ENCODE measurements around the gene LRRC14B.
"Not testable (repeated sequence)": the region's sequence is repeated elsewhere in the genome, so short reads cannot be mapped to it uniquely, and the experiment has no call there.

Gene LRRC14B

GRCh38 chr5:228886-229285 is 37.6 kb downstream of the LRRC14B start:
- Histone ChIP-seq H3K36me3 (peaks cover 98% of the 10 kb centered on the region), H3K4me1 (ENCODE audit: control insufficient read depth in 1 of 2, insufficient read depth in 1 of 2, low read depth in 1 of 2, low read length in 1 of 2) (no peaks in the 10 kb centered on the region), H3K9me3 (no peaks in the 10 kb centered on the region), H3K4me3 (ENCODE audit: low read depth in 1 of 2, low read length in 1 of 2) (no peak overlapping the region), H3K27ac (no peak overlapping the region), H3K27me3 (no peaks in the 10 kb centered on the region)
- TF ChIP-seq CTCF (IDR thresholded peaks at IDR 0.05) = no peak

DNA sequence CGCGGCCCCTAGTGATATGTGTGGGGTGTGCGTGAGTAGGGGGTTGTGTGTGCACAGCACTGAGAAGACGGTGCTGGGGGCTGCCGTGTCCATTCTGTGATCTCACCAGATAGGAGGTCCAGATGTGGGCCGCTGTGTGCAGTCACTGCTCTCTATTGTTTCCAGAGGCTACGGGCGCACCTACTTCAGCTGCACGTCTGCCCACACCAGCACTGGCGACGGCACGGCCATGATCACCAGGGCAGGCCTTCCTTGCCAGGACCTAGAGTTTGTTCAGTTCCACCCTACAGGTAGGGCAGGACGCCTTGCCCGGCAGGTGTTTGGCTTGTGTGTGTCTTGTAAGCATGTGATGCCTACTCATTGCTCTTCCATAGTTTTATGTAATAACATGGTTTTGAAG is 39.4 kb downstream of the LRRC14B start:
- Histone ChIP-seq H3K9me3 (no peaks in the 10 kb centered on the region), H3K27me3 (no peaks in the 10 kb centered on the region), H3K36me3 (peaks cover 96% of the 10 kb centered on the region), H3K4me1 (ENCODE audit: control insufficient read depth in 1 of 2, insufficient read depth in 1 of 2, low read depth in 1 of 2, low read length in 1 of 2) (no peaks in the 10 kb centered on the region), H3K4me3 (ENCODE audit: low read depth in 1 of 2, low read length in 1 of 2) (no peak overlapping the region), H3K27ac (no peak overlapping the region)
- TF ChIP-seq CTCF (IDR thresholded peaks at IDR 0.05) = no peak

DNA sequence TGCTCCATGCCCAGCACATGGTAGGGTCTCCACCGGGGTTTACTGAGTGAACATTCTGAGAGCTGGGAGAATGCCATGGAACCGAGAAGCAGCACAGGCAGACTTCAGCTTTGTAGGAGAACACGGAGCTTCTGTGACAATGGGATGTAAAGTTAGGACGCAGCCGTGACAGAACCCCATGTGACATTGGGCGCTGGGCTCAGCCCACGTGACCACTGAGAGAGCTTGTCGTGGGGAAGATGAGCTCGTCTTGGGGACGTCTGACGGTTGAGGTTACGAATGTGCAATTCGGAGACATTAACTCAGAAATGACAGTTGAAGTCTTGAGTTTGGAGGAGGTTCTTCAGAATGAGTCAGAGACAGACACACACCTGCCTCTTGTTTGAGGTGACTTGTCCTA is 40.4 kb downstream of the LRRC14B start:
- Histone ChIP-seq H3K27ac (no peak overlapping the region), H3K27me3 (no peaks in the 10 kb centered on the region), H3K4me3 (ENCODE audit: low read depth in 1 of 2, low read length in 1 of 2) (no peak overlapping the region), H3K9me3 (no peaks in the 10 kb centered on the region), H3K36me3 (peaks cover 95% of the 10 kb centered on the region), H3K4me1 (ENCODE audit: control insufficient read depth in 1 of 2, insufficient read depth in 1 of 2, low read depth in 1 of 2, low read length in 1 of 2) (no peaks in the 10 kb centered on the region)
- no peak for TF ChIP-seq CTCF (IDR thresholded peaks at IDR 0.05)

GRCh38 chr5:233426-233825 is 42.1 kb downstream of the LRRC14B start:
- H3K27me3 ChIP-seq = not testable (repeated sequence)

DNA sequence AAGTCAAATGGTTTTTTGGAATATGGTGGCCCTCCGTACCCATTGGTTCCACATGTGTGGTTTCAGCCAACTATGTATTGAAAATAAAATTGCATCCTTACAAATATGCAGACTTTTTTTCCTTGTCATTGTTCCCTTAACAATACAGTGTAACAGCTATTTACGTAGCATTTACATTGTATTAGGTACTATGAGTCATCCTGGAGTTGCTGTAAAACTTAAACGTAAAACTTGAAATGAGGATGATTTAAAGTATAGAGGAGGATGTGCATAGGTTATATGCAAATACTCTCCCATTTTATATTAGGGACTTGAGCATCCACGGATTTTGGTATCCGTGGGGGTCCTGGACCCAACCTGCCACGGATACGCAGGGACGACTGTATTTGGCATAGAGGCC is 43.2 kb downstream of the LRRC14B start:
- H3K27me3 ChIP-seq = no peaks in the 10 kb centered on the region
- no peaks in the 10 kb centered on the region for H3K9me3 ChIP-seq
- H3K4me3 ChIP-seq (ENCODE audit: low read depth in 1 of 2, low read length in 1 of 2) = no peak overlapping the region
- TF ChIP-seq CTCF (IDR thresholded peaks at IDR 0.05) = no peak
- H3K27ac ChIP-seq = no peak overlapping the region
- no peaks in the 10 kb centered on the region for H3K4me1 ChIP-seq (ENCODE audit: control insufficient read depth in 1 of 2, insufficient read depth in 1 of 2, low read depth in 1 of 2, low read length in 1 of 2)
- H3K36me3 ChIP-seq = peaks cover 87% of the 10 kb centered on the region

More at GRCh38 chr5:233426-233825, 42.1 kb downstream of the LRRC14B start:
- H3K4me1 ChIP-seq (ENCODE audit: control insufficient read depth in 1 of 2, insufficient read depth in 1 of 2, low read depth in 1 of 2, low read length in 1 of 2); H3K9me3 ChIP-seq; H3K27ac ChIP-seq; H3K4me3 ChIP-seq (ENCODE audit: low read depth in 1 of 2, low read length in 1 of 2): not testable (repeated sequence)
- peaks cover 89% of the 10 kb centered on the region for H3K36me3 ChIP-seq

DNA sequence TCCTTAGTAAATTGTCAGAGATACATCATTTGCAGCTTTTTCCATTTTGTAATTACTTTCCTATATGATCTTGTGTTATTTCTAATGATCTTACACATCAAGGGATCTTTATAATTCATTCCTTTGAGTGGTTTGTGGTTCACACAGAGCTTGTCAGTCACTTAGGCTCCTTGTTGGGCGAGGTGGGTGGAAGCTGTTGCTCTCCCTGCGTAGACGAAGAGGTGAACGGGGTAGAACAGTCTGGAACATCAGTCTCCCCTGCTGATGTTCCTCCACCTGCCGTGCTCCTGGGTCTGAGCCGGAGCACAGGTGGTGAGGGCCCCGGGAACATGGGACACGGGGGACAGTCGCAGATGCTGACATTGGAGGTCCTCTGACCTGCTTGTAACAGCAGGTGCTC is 44.2 kb downstream of the LRRC14B start:
- not testable (repeated sequence) for H3K4me3 ChIP-seq (ENCODE audit: low read depth in 1 of 2, low read length in 1 of 2); H3K4me1 ChIP-seq (ENCODE audit: control insufficient read depth in 1 of 2, insufficient read depth in 1 of 2, low read depth in 1 of 2, low read length in 1 of 2); H3K9me3 ChIP-seq; H3K27ac ChIP-seq; H3K27me3 ChIP-seq
- H3K36me3 ChIP-seq = peaks cover 86% of the 10 kb centered on the region

DNA sequence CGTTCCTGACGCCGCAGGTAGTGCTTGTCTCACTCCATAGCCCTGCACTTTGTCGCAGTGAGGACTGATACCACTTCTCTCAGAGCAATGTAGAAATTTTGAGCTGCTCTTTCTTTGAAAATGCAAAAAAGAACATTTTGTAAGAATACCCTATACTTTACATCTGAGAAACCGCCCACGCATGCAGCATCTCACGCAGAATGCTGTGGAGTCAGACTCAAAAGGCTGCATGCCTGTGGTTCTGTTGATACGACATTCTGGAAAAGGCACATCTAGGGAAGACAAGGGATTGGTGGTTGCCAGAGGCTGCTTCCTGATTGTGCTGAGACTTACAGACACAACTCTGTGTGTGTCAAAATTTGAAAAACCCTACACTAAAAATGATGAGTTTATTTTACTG is 46.6 kb downstream of the LRRC14B start:
- H3K4me1 ChIP-seq (ENCODE audit: control insufficient read depth in 1 of 2, insufficient read depth in 1 of 2, low read depth in 1 of 2, low read length in 1 of 2); H3K27ac ChIP-seq; H3K27me3 ChIP-seq; H3K9me3 ChIP-seq; H3K4me3 ChIP-seq (ENCODE audit: low read depth in 1 of 2, low read length in 1 of 2): not testable (repeated sequence)
- H3K36me3 ChIP-seq = peaks cover 87% of the 10 kb centered on the region

- not testable (repeated sequence) for H3K27ac ChIP-seq; H3K9me3 ChIP-seq; H3K4me1 ChIP-seq (ENCODE audit: control insufficient read depth in 1 of 2, insufficient read depth in 1 of 2, low read depth in 1 of 2, low read length in 1 of 2); H3K4me3 ChIP-seq (ENCODE audit: low read depth in 1 of 2, low read length in 1 of 2); H3K27me3 ChIP-seq
- peaks cover 72% of the 10 kb centered on the region for H3K36me3 ChIP-seq
Observed at GRCh38 chr5:240550-240949, 49.3 kb downstream of the LRRC14B start.

DNA sequence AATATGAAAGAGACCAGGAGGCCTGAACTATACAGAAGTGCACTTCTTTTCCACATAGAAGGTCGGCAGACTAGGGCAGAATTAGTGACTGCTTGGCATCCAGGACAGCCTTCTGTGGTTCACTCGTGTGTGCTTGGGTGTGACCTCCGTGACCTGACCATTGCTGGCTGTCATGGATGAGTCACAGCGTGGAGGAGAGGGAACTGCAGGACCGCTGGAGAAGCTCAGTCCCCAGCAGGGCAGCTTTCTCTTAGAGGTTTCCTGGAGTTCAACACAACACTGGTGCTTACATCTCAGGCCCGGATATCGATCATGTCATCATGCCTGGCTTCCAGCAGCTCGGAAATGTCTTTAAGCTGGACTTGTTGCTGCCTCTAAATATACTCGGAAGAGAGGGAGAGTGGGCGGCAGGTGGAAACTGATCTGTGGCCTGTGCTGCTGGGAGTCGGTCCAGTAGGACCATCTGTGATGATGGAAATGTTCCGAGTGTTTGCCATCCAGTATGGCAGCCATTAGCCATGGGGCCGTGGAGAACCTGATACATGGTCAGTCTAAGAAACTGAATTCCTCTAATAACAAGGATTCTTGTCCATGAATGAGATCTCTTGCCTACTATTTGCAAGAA is 49.9 kb downstream of the LRRC14B start:
- not testable (repeated sequence) for H3K9me3 ChIP-seq; H3K27ac ChIP-seq; H3K4me3 ChIP-seq (ENCODE audit: low read depth in 1 of 2, low read length in 1 of 2); H3K27me3 ChIP-seq; H3K4me1 ChIP-seq (ENCODE audit: control insufficient read depth in 1 of 2, insufficient read depth in 1 of 2, low read depth in 1 of 2, low read length in 1 of 2)
- H3K36me3 ChIP-seq = peaks cover 67% of the 10 kb centered on the region

- peaks cover 62% of the 10 kb centered on the region for H3K36me3 ChIP-seq
- not testable (repeated sequence) for H3K27ac ChIP-seq; H3K9me3 ChIP-seq; H3K4me1 ChIP-seq (ENCODE audit: control insufficient read depth in 1 of 2, insufficient read depth in 1 of 2, low read depth in 1 of 2, low read length in 1 of 2); H3K4me3 ChIP-seq (ENCODE audit: low read depth in 1 of 2, low read length in 1 of 2); H3K27me3 ChIP-seq
Observed at GRCh38 chr5:243683-244367, 52.5 kb downstream of the LRRC14B start.
